GM21825 (cell line): ENCODE measurements around the gene CYP4F22.
"Not testable (repeated sequence)": the region's sequence is repeated elsewhere in the genome, so short reads cannot be mapped to it uniquely, and the experiment has no call there.

ENCODE experiments used
- ATAC-seq: cut with Tn5 transposase; IDR thresholded peaks from one replicate; pipeline ENCODE4 v1.9.1; 2021; ENCODE audit warnings: mild to moderate bottlenecking, moderate library complexity; ENCODE audit not compliant: unreplicated experiment

The CYP4F22 gene

DNA sequence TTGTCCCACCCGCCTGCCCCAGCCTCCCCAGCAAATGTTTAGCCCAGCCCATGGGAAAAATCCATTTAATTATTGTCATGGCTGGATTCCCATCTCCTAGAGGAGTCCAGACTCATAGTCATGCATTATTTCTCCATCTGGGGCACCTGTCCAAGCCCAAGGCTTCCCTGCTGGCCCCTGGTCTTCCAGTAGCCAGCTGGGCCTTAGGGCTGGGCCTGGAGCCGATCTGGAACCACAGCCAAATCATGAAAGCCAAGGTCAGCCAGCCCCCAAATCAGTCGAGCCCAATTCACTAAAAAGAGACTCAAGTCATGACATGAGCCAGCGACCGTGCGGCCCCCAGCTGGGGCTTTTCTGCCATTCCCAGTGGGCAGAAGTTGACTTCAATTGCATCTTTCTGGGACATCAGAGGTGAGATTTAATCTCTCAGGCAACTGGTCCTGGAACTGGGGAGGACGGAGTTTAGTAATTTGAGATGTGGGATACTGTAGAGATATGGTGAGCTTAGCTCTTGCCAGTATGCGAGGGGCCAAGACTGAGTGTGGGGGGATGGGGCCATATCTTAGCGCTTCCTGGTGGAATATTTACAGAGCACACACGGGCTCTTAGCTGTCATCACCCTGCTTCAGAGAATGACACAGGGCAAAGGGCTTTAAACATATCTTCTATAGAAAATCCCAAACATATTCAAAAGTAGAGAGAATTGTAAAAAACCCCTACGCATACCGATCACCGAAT lies 19.7 kb upstream of the CYP4F22 start:
- ATAC-seq = no peak

DNA sequence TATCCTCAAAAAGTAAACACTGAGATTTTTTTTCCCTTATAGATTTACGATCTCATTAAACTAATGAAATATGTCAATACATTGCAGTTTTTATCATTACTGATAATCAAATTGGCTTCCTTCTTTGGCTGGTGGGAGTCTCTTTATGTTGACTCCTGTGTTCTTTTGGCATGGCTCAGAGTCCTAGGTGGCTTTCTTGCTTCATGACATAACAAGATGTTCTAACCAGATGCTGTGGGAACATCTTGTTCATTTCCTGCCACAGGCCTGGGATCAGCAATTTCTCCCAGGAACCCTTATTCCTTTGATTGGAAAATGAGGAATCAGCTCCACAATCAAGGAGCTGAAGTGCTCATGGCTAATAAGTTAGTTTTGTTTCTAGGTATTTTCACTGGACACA lies 13.2 kb upstream of the CYP4F22 start:
- no peak for ATAC-seq

DNA sequence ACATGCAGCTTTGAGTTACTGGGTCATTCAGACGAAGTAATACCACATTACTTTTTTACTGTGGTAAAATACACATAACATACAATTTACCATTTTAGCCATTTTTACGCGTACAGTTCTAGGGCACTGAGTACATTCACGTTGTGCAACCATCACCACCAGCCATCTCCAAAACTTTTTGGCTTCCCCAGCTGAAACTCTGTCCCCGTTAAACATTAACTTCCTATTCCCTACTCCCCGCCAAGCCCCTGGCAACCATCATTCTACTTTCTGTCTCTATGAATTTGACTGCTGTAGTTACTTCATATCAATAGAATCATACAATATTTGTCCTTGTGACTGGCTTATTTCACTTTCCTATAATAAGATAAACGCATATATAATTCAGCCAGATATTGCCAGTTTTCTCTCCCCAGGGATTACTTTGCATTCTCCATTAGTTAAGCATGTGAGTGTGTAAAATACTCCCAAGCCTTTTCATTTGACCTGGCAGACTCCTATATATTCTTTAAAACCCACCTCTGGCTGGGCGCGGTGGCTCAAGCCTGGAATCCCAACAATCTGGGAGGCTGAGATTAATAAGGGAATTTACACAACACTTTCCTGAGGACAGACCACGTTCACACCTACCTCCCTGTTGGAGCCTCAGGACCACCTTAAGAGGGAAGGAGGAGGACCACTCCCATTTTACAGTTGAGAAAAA lies 10.0 kb upstream of the CYP4F22 start:
- no peak for ATAC-seq

DNA sequence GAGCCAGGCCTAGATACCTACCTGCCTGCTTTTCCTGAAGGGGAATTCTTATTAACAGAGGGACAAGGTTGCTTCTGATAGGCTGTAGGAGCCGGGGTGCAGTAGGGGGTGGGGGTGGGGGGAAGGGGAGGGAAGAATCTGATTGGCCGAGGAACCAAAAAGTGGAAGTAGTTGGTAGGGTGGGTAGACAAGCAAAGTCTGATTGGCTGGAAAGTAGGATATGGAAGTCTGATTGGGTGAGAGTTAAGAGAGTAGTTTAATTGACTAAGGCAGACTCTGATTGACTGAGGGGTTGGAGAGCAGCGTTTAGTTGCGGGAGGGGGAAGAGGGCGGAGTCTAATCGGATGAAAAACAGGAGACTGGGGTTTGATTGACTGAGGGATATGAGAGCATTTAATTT lies 9.4 kb upstream of the CYP4F22 start:
- no peak for ATAC-seq

DNA sequence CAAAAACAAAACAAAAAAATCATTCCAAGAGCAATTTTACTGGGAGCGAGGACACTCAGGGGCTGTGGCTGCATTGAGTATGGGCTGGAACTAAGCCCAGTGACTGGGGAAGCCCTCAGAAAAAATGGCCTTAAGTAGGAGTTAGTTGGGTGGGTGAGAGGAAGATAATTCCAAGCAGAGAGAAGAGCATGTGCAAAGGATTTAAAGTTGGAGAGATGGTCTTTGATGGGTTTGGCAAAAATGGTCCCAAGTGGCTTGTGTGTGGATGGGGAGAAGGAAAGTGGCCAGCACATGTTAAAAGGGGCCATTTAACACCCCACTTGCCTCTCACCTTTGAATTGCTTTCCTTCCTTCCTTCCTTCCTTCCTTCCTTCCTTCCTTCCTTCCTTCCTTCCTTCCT lies 6.7 kb upstream of the CYP4F22 start:
- no peak for ATAC-seq

DNA sequence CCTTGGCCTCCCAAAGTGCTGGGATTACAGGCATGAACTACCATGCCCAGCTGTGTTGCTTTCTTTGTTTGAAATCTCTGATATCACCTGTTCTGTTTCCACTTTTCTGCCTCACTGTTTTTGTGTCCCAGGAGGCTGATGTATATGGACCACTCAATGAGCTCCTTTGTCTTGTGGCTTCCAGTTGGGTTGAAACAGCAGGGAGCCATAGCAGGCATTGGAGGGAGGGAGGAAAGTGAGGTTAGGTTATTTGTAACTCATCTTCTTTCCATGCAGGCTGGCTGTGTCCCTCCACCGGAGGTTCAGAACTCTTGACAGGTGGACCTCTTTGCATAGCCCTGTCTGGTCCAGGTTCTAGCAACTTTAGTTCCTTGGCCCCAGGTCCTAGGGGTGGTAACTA lies 6.1 kb upstream of the CYP4F22 start:
- no peak for ATAC-seq

DNA sequence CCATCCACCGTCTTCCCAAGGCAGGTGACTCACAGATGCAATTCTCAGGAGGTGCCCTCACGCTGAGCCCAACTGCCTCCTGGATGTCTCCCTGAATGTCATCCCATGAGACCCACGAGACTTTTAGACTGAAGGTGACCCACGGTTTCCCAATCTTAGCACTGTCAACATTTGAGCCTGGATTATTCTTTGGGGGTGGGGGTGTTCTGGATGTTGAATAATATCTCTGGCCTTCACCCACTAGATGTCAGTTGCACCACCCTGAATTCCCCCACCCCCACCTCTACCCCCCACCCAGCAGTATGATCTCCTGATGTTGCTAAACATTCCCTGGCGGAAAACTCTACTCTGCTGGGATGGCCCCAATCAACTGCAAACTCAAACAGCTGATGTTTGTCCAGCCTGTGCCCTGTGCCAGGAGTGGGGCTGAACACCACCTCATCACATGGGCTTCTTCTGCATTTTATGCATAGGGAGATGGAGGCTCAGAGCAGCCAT lies 2.2 kb upstream of the CYP4F22 start:
- ATAC-seq = no peak

DNA sequence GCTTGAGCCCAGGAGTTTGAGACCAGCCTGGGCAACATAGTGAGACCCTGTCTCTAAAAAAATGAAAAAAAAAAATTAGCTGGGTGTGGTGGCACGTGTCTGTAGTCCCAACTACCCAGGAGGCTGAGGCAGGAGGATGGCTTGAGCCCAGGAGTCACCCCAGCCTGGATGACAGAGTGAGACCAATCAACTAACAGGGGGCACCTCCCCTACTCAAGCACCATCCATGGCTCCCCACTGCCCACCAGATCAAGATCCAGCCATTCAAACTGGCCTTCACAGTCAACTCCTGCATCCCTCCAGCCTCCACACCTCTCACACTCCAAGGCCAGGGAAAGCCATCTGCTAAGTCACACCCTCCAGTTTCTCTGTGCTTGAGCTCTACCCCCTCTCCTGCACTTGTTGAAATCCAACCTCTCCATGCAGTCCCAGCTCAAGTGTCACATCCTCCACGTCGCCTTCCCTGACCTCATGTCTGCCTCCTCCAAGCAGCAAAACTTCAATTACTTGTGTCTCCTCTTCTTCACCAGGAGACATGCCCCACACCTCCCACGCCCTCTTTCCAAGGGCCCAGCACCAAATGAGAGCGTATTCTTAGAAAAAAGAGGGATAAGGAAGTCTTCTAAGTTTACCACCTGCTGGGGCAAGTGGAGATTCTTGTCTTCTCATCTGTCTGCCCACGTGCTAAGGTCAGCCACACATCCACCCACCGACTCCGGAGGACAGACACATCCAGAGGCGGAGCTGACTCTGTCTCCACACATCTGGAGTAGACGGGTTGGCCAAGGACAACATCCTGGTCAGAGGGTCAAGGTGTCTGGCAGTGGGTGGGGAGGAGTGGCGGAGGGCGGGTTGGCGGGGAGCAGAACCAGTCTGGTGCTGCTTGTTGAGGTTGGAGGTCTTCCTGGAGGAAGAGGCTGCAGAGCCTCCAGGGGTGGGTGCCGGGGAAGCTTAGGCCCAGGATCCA lies 974 bp upstream of the CYP4F22 start:
- ATAC-seq = no peak

DNA sequence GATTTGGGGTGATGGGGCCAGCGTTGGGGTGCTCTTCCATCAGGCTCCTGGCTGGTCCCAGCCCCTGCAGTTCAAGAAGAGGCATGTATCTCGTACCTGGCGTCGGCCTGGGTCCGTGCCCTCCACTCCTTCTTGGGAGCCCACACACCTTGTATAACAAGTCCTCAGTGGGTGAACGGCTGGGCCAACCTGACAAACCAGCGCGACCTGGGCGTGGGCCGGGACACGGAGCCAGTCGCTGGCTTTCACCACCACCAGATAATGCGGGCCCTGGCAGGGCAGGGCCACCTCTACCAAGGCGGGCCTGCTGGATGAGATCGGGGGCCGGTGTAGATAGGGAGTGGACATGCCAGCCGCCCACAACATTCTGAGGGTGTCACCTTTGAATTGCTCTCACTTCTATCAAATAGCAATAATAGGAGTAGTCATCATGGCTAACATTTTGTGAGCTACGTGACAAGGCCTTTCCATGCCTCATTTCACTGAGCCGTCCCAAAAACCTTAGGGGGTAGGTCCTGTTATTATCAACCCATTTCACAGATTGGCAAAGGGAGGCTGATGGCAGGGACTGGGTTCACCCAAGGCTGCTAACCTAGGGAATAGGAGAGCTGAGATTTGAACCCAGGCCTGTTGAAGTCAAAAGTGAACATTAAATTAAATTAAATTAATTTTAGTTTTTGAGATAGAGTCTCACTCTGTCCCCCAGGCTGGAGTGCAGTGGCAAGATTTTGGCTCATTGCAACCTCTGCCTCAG lies 3.5 kb downstream of the CYP4F22 start:
- ATAC-seq = no peak

DNA sequence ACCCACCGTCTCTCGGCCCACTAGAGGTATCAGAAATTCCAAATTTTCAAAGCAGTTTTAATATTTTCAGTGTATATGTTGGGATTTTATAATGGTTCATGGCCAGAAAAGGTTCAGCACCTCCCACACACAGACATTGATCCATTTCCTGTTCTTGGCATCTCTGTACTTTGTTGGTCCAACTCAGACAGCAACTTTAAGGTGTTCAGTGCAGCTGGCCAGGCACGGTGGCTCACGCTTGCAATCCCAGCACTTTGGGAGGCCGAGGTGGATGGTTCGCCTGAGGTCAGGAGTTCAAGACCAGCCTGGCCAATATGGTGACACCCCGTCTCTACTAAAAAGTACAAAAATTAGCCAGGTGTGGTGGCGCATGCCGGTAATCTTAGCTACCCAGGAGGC lies 6.9 kb downstream of the CYP4F22 start:
- ATAC-seq = not testable (repeated sequence)

DNA sequence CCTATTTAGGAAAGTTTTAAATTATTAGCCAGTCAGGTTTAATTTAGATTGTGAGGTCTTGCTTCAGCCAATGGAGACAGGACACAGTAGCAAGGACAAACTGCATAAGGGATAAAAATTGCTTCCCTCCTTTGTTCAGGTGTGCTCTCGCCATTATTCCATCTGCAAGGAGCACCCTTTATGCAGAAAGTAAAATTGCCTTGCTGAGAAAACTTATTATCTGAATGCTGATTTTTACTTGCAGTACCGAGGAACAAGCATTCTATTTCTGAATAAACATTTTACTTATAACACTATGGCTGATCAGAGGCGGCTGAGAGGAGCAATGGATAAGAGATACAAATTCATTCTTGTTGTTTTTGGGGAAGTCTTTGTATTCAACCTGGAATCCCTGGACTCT lies 8.0 kb downstream of the CYP4F22 start:
- ATAC-seq = no peak

DNA sequence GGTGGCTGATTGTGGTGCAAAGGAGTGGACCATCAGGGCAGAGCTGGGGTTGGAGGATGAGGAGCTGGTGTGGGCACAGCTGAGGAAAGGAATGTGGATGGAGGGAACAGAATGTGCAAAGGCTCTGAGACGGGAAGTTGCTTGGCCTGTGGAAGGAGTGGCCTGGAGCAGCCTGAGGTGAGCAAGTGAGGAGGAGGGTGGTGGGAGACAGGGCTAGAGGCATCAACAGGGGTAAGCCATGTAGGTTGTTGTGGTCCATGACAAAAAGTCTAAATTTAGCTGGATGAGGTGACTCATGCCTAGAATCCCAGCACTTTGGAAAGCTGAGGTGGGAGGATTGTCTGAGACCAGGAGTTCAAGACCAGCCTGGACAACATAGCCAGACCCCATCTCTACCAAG lies 9.5 kb downstream of the CYP4F22 start:
- ATAC-seq = no peak

DNA sequence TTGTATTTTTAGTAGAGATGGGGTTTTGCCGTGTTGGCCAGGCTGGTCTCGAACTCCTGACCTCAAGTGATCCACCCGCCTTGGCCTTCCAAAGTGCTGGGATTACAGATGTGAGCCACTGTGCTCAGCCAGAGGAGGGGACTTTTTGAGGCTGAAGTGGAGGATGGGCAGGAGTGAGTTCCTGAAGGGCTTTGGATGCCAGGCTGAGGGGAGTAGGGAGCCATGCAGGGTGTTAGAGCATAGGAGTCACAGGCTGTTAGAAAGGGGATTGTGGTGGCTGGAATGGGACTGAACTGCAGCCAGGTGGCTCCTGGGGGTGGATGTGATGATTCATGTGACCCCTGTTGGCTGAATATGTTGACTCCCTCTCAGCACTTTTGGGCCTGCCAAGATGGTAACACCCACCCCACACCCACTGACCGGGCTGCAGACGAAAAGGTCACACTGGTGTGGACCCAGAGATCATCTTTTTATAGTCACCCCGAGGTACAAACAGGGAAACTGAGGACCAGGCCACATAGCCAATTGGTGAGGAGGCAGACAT lies 11.2 kb downstream of the CYP4F22 start:
- no peak for ATAC-seq

DNA sequence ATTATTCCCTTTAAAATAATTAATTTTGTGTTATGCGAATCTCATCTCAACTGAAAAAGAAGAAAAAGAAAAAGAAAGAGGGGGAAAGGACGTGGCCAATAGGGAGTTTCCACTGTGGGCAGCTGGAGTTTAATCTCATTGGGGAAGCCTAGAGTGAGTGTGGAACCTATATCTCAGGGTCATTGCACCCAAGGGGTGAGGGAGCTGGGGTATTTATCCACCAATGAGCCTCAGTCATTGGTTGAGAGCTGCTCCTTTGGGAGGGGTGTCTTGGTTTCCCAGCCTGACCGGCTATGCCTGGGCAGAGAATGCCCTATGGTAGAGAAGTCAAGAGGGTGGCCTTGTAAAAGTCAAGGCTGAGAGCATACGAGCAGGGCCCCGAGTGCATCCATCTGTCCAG lies 16.5 kb downstream of the CYP4F22 start:
- no peak for ATAC-seq

DNA sequence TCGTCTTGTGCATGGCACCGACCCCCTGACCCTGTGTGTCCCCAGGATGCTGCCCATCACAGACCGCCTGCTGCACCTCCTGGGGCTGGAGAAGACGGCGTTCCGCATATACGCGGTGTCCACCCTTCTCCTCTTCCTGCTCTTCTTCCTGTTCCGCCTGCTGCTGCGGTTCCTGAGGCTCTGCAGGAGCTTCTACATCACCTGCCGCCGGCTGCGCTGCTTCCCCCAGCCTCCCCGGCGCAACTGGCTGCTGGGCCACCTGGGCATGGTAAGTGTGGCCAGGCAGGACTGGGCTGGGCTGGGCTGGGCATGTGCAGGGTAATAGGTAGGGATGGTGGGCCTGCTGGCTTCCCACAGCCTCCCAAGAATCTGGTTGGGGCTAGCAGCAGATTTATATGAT lies 17.0 kb downstream of the CYP4F22 start:
- ATAC-seq = no peak

DNA sequence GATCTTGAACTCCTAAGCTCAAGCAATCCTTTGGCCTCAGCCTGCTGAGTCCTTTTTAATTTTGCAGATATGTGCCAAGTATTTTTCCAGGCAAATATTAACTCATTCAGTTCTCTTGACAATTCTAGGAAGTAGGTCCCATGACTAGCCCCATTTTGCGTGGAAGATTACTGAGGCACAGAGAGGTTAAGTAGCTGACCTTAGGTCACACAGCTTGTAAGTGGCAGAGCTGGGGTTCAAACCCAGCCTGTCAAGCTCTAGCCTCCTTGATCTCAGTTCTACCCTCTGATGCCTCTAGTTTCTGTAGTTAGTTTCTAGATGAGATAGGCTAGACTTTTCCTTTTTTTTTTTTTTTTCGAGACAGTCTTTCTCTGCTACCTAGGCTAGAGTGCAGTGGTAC lies 18.1 kb downstream of the CYP4F22 start:
- no peak for ATAC-seq

DNA sequence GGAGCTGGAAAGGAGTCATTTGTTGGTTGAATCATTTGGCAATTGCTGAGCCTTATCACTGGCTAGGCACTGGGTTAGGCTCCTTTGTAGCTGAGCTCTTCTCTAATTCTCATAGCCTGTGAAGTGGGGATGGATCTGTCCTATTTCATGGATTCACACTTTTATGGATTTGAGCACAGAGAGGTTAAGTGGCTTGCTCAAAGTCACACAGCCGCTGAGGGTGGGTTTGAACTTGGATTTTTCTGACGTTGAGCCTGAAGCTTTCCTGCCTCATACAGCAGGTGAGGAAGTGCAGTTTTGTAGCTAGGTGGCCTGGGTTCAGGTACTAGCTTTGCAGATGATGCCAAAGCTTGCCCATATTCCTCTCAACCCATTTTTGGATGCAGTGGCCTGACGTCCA lies 19.4 kb downstream of the CYP4F22 start:
- ATAC-seq = no peak

DNA sequence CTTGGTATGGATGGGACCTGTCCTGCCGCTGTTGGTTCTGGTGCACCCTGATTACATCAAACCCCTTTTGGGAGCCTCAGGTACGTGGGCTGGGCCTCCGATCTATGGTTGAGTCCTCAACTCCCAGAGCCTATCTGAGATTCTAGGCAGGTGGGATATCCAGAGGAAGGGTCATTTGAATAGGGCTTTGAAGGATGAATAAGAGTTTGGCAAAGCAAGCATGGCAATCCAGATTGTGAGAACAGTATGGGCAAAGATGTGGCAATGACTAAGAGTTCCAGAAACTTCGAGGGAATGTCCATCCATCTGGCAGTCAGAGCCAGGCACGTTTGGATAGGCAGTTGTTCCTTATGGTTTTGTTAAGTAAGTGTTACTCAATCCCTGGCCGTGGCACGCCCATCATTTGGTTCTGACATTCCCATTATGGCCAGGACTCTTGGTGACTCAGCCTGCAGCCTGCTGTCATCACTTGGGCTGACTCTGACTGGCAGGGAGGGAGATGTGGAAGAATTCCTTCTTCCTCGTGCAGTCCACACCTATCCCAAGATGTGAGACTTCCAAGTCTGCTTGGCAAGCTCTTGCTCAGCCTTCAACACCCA lies 21.5 kb downstream of the CYP4F22 start:
- ATAC-seq = no peak

DNA sequence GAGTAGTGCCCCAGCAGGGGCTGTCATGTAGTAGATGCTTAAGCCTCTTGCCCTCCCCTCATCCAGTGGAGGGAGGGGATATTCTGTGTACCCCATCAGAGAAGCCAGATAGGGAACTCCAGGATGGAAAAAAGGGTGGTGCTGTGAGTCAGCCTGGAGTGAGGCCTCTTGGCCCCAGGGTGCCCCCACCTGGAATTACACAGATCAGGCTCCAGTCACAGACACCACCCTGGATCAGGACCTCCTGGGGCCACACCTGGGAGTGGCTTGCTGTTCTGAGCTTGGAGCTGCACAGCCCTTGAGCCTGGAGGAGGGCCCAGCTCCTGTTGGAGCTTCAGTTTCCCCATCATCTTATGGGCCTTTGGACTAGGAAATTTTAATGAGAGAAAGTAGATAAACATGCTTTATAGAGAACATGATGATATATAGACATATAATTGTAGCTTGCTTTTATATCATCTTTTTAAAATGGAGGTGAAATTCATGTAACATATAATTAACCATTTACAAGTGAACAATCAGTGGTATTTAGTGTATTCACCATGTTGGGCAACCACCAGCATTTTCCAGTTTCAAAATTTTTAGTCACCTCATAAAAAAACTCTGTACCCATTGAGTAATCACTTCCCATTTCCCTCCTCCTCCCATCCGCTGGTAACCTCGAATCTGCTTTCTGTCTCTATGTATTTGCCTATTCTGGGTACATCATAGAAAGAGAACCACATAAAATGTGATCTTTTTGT lies 24.6 kb downstream of the CYP4F22 start:
- ATAC-seq = no peak
